GM12892 (cell line): Measurements from ENCODE around the gene VGF.

Experiments
- POLR2A ChIP-seq: IDR thresholded peaks from 2 replicates; pipeline ENCODE4 v1.6.1; 2011; ENCODE audit warnings: low read depth, low read length, control low read depth
- POLR2AphosphoS5 ChIP-seq: IDR thresholded peaks from 2 replicates; pipeline ENCODE4 v1.6.1; 2011; ENCODE audit warnings: low read depth, low read length, control low read depth

- no peak for TF ChIP-seq POLR2AphosphoS5
- no peak for TF ChIP-seq POLR2A
Observed at GRCh38 chr7:101179117-101179516, 13.7 kb upstream of the VGF start.
